Right lobe of liver (tissue), 4 donors: ENCODE data around the gene BTBD2.

Source experiments
- CTCF ChIP-seq, 4 donors: fragments of 200-600 bp in 3 of 4; fragments of 450-650 bp in 1 of 4; IDR thresholded peaks; one replicate each; pipeline versions ENCODE4 v1.5.1 to v1.8.0; 2016 to 2022; ENCODE audit warnings: antibody characterized with exemption in 4 of 4, mild to moderate bottlenecking in 2 of 4
- POLR2A ChIP-seq: fragments of 450-650 bp; IDR thresholded peaks from one replicate; pipeline ENCODE4 v1.6.1; 2017; ENCODE audit warnings: antibody characterized with exemption, mild to moderate bottlenecking
- donor health status: DM: no; HTN: no; CAD: no.
- donor health status: DM: no; HTN: no; CAD: no.
- donor health status: DM: no; HTN: yes; CAD: no.

DNA sequence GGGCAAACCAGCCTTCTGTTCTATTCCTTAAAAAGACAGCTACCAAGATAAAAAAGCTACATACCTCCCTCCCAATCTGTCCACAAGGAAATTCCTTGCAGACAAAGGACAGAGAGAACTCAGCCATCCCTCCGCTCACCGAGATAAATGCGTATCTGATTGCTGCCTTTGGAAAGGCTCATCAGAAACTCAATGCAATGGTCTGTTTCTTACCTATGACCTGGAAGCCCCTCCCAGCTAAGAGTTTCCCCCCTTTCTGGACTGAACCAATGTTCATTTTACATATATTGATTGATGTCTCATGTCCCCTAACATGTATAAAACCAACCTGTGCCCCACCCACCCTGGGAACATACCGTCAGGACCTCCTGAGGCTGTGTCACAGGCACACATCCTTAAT, 11.6 kb downstream of the BTBD2 start:
- TF ChIP-seq CTCF (IDR thresholded peaks at IDR 0.05): no peak
- TF ChIP-seq POLR2A: no peak
